Smooth muscle cell (in vitro differentiated cells): ENCODE data around the gene ISCU. TPM values are rescaled to one million over a fixed set of nuclear protein-coding genes. Genes with fewer than 3 reads are reported as not detected.

Experiments
- DNase-seq: peaks from one replicate; lab custom pipeline; 2025; ENCODE audit not compliant: unreplicated experiment; lab: John Stamatoyannopoulos, UW
- H2AFZ ChIP-seq: fragments of 200-600 bp; sonication (generic); 2 replicates; pipeline ENCODE4 v1.6.0; 2016; ENCODE audit warnings: antibody characterized with exemption, low read depth, mild to moderate bottlenecking
- H3F3A ChIP-seq: fragments of 200-600 bp; sonication (generic); 2 replicates; pipeline ENCODE4 v1.6.0; 2017; ENCODE audit warnings: antibody characterized with exemption, low read depth
- H3K27ac ChIP-seq: fragments of 200-600 bp; sonication (generic); 2 replicates; pipeline ENCODE4 v1.5.1; 2016; ENCODE audit warnings: low read depth, mild to moderate bottlenecking
- H3K27me3 ChIP-seq: fragments of 200-600 bp; sonication (generic); 2 replicates; pipeline ENCODE4 v1.6.1; 2016; ENCODE audit warnings: low read depth, mild to moderate bottlenecking
- H3K36me3 ChIP-seq: fragments of 200-600 bp; sonication (generic); 2 replicates; pipeline ENCODE4 v1.5.1; 2016; ENCODE audit warnings: low read depth
- H3K4me1 ChIP-seq: fragments of 200-600 bp; sonication (generic); 2 replicates; pipeline ENCODE4 v1.5.1; 2016; ENCODE audit warnings: low read depth
- H3K4me2 ChIP-seq: fragments of 200-600 bp; sonication (generic); 2 replicates; pipeline ENCODE4 v1.6.0; 2016; ENCODE audit warnings: mild to moderate bottlenecking
- H3K4me3 ChIP-seq: fragments of 200-600 bp; sonication (generic); 2 replicates; pipeline ENCODE4 v1.5.1; 2016; ENCODE audit warnings: mild to moderate bottlenecking
- H3K79me2 ChIP-seq: fragments of 200-600 bp; sonication (generic); 2 replicates; pipeline ENCODE4 v1.6.0; 2016; ENCODE audit warnings: low read depth, mild to moderate bottlenecking
- H3K9ac ChIP-seq: fragments of 200-600 bp; sonication (generic); 2 replicates; pipeline ENCODE4 v1.6.0; 2016; ENCODE audit warnings: low read depth
- H3K9me3 ChIP-seq: fragments of 200-600 bp; sonication (generic); replicated peaks from 2 replicates; pipeline ENCODE4 v1.5.1; 2016; ENCODE audit warnings: low read depth
- H4K20me1 ChIP-seq: fragments of 200-600 bp; sonication (generic); 2 replicates; pipeline ENCODE4 v1.6.0; 2016; ENCODE audit warnings: low read depth
- CTCF ChIP-seq: fragments of 200-600 bp; sonication (generic); IDR thresholded peaks from 2 replicates; pipeline ENCODE4 v1.5.1; 2017; ENCODE audit warnings: borderline replicate concordance, mild to moderate bottlenecking, antibody characterized with exemption; ENCODE audit not compliant: insufficient read depth, poor library complexity, severe bottlenecking
- WGBS: methylation state at CpG from one replicate; pipeline ENCODE4 v1.1.7; 2016; ENCODE audit warnings: low lambda C conversion rate; 5-methylcytosine and 5-hydroxymethylcytosine counted together
- polyA plus RNA-seq: library from polyadenylated mRNA; unstranded; fragments of >200 nt; fragmentation: Nextera tagmentation; extraction: Ambion mirVana; gene quantifications from 2 replicates; pipeline ENCODE4 v1.2.1, GENCODE V29; 2016
- total RNA-seq: library from RNA; depleted of rRNA; stranded (reverse); fragments of >200 nt; gene quantifications from 2 replicates; pipeline ENCODE4 v1.2.3, GENCODE V29; 2014

ISCU gene
- total and polyA plus RNA-seq, 2 experiments from 2014 or later: 138 to 140 TPM

DNA sequence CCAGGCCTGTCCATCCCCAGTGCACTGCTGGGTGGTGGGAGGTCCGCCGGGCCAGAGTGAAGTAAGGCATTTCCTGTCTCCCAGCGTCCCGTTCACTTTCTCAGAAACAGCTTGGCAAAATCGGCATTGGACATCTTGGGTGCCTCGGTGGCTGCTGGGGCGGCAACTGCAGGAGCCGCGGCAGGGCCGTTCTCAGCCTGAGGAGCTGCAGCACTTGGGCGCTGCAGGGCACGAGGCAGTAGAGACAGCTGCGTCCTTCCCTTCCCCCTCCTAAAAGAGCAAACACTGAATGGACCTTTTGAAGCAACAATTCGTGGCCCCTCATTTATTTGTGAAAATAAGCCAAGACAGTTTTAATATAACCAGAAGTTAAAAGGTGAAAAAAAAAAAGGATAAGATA lies 39.0 kb upstream of the ISCU start:
- H3K4me3 ChIP-seq: no peak overlapping the region
- H2AFZ ChIP-seq: no peak overlapping the region
- no peak for DNase-seq
- H4K20me1 ChIP-seq: peaks cover 11% of the 10 kb centered on the region
- H3K27ac ChIP-seq: no peak overlapping the region
- H3K4me2 ChIP-seq: no peak overlapping the region
- peaks cover 29% of the 10 kb centered on the region for H3K4me1 ChIP-seq
- TF ChIP-seq CTCF: no peak
- WGBS: 95% methylated on average over 14 of the region's 14 CpGs
- H3K9me3 ChIP-seq: no peaks in the 10 kb centered on the region
- H3F3A ChIP-seq: no peaks in the 10 kb centered on the region
- H3K9ac ChIP-seq: no peak overlapping the region
- no peaks in the 10 kb centered on the region for H3K79me2 ChIP-seq
- H3K36me3 ChIP-seq: peaks cover 19% of the 10 kb centered on the region
- H3K27me3 ChIP-seq: no peaks in the 10 kb centered on the region

DNA sequence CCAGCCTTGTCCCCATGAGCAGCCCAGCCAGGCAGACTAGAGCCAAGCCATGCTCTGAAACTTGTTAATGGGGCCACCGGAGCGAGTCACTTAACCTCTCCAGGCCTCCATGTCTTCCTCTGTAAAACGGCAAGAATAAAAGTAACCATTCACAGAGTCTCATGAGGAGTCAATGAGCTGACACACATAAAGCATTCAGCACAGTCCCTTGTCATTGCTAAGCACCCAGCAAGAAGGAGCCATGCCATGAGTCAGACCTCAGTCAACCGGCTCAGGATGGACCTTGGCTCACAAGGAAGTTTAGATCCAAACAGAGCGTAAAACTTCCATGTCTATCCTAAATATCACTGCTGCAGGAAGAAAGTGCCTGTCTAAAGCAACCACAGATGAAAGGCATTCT lies 36.7 kb upstream of the ISCU start:
- peaks cover 8% of the 10 kb centered on the region for H4K20me1 ChIP-seq
- 83% methylated on average over 5 of the region's 5 CpGs for WGBS
- H3K27ac ChIP-seq: no peak overlapping the region
- no peak overlapping the region for H2AFZ ChIP-seq
- no peaks in the 10 kb centered on the region for H3K27me3 ChIP-seq
- no peak overlapping the region for H3K9ac ChIP-seq
- DNase-seq: no peak
- H3K9me3 ChIP-seq: no peaks in the 10 kb centered on the region
- no peaks in the 10 kb centered on the region for H3F3A ChIP-seq
- peaks cover 29% of the 10 kb centered on the region for H3K36me3 ChIP-seq
- no peak overlapping the region for H3K4me2 ChIP-seq
- no peaks in the 10 kb centered on the region for H3K79me2 ChIP-seq
- TF ChIP-seq CTCF: no peak
- H3K4me1 ChIP-seq: peaks cover 29% of the 10 kb centered on the region
- no peak overlapping the region for H3K4me3 ChIP-seq

GRCh38 chr12:108526482-108527165 lies 35.8 kb upstream of the ISCU start:
- Histone ChIP-seq H3K27ac (no peak overlapping the region), H2AFZ (no peak overlapping the region), H3K27me3 (no peaks in the 10 kb centered on the region), H4K20me1 (peaks cover 8% of the 10 kb centered on the region), H3K4me1 (peaks cover 29% of the 10 kb centered on the region), H3K9ac (no peak overlapping the region), H3K79me2 (no peaks in the 10 kb centered on the region), H3K4me2 (no peak overlapping the region), H3K4me3 (no peak overlapping the region), H3K36me3 (peaks cover 33% of the 10 kb centered on the region), H3F3A (no peaks in the 10 kb centered on the region), H3K9me3 (no peaks in the 10 kb centered on the region)
- DNase-seq: no peak
- no peak for TF ChIP-seq CTCF
- WGBS: 86% methylated on average over 10 of the region's 10 CpGs

DNA sequence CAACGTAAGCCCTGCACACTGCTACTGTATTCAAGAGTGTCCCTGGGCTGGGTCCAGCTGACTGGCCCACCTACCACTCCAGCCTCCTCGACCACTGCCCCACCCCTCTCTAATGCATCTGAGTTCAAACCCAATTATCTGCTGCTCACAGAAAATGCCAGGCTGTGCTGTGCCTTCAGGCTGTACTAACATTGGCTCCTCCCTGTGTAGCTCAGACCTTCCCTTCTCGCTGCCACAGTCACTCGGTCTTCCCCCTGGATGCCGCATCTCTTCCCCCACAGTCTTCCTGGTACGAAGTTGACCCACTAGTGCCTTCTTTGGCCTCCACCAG lies 35.3 kb upstream of the ISCU start:
- H3K9me3 ChIP-seq: no peaks in the 10 kb centered on the region
- H3F3A ChIP-seq: no peaks in the 10 kb centered on the region
- peaks cover 32% of the 10 kb centered on the region for H3K36me3 ChIP-seq
- no peaks in the 10 kb centered on the region for H3K27me3 ChIP-seq
- WGBS: 95% methylated on average over 6 of the region's 6 CpGs
- peaks cover 29% of the 10 kb centered on the region for H3K4me1 ChIP-seq
- DNase-seq: no peak
- no peak for TF ChIP-seq CTCF
- no peak overlapping the region for H3K4me2 ChIP-seq
- H4K20me1 ChIP-seq: peaks cover 8% of the 10 kb centered on the region
- H2AFZ ChIP-seq: no peak overlapping the region
- no peaks in the 10 kb centered on the region for H3K79me2 ChIP-seq
- no peak overlapping the region for H3K27ac ChIP-seq
- H3K4me3 ChIP-seq: no peak overlapping the region
- H3K9ac ChIP-seq: no peak overlapping the region
